ENCODE data around the gene PPP1R14D.

DNA sequence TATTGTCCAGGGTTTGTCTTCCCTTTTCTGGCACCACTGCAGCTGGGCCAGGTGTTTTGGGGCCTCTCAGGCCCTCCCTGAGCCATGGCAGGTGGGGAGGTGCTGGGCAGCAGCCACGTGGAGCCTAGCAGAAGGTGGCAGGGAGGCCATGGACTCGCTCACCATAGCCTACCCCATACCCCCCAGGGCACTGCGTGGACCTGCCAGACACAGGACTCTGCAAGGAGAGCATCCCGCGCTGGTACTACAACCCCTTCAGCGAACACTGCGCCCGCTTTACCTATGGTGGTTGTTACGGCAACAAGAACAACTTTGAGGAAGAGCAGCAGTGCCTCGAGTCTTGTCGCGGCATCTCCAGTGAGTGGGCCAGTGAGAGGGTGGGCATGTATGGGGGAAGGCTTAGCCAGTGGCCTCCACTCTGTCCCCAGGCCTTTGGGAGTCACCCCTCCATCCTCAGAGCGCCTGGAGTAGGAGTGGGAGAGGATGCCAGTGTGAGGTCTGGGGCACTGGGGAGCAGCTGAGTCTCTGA lies 27.3 kb upstream of the PPP1R14D start:
- TF ChIP-seq EZH2 (IDR thresholded peaks at IDR 0.05; ENCODE audit: low read length, unreplicated experiment) (no peak), EZH2phosphoT487 (IDR thresholded peaks at IDR 0.05; ENCODE audit: borderline replicate concordance, low read length) (no peak)
- TF ChIP-seq, protein P1, sequence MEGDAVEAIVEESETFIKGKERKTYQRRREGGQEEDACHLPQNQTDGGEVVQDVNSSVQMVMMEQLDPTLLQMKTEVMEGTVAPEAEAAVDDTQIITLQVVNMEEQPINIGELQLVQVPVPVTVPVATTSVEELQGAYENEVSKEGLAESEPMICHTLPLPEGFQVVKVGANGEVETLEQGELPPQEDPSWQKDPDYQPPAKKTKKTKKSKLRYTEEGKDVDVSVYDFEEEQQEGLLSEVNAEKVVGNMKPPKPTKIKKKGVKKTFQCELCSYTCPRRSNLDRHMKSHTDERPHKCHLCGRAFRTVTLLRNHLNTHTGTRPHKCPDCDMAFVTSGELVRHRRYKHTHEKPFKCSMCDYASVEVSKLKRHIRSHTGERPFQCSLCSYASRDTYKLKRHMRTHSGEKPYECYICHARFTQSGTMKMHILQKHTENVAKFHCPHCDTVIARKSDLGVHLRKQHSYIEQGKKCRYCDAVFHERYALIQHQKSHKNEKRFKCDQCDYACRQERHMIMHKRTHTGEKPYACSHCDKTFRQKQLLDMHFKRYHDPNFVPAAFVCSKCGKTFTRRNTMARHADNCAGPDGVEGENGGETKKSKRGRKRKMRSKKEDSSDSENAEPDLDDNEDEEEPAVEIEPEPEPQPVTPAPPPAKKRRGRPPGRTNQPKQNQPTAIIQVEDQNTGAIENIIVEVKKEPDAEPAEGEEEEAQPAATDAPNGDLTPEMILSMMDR (conservative IDR thresholded peaks at IDR 0.05; ENCODE audit: low read depth, low read length) = no peak
